Urinary bladder (tissue), 4 donors: Measurements from ENCODE around the gene AFF3. TPM values are rescaled to one million over a fixed set of nuclear protein-coding genes. Genes with fewer than 3 reads are reported as not detected.
"Not testable (repeated sequence)": the region's sequence is repeated elsewhere in the genome, so short reads cannot be mapped to it uniquely, and the experiment has no call there.

Experiments
- DNase-seq: peaks from one replicate; pipeline ENCODE4 v3.0.0-alpha.2; 2015; ENCODE audit errors: extremely low spot score
- H3K27ac ChIP-seq: one replicate; pipeline ENCODE4 v1.5.1; 2013; ENCODE audit warnings: low read depth, mild to moderate bottlenecking, moderate library complexity
- H3K36me3 ChIP-seq: one replicate; pipeline ENCODE4 v1.6.1; 2013; ENCODE audit warnings: mild to moderate bottlenecking, moderate library complexity; ENCODE audit not compliant: insufficient read depth
- H3K4me1 ChIP-seq: one replicate; pipeline ENCODE4 v1.6.1; 2013; ENCODE audit warnings: mild to moderate bottlenecking, moderate library complexity; ENCODE audit not compliant: insufficient read depth
- H3K4me3 ChIP-seq: one replicate; pipeline ENCODE4 v1.5.1; 2013; ENCODE audit warnings: low read depth, low read length
- WGBS: extraction: QIAGEN DNeasy Blood & Tissue Kit; methylation state at CpG from one replicate; pipeline ENCODE4 v1.1.7; 2013; 5-methylcytosine and 5-hydroxymethylcytosine counted together
- polyA plus RNA-seq: library from polyadenylated mRNA; stranded (reverse); fragments of 200-250 nt; gene quantifications from one replicate; pipeline ENCODE4 v1.2.3, GENCODE V29; 2013
- total RNA-seq: library from RNA; depleted of rRNA; stranded (reverse); fragments of >200 nt; gene quantifications from one replicate; pipeline ENCODE4 v1.2.3, GENCODE V29; 2014
- donor health status: healthy with polysubstance abuse.
- donor health status: healthy.

The AFF3 gene
- total and polyA plus RNA-seq, 2 donors, result 15.1 to 43.5 TPM

DNA sequence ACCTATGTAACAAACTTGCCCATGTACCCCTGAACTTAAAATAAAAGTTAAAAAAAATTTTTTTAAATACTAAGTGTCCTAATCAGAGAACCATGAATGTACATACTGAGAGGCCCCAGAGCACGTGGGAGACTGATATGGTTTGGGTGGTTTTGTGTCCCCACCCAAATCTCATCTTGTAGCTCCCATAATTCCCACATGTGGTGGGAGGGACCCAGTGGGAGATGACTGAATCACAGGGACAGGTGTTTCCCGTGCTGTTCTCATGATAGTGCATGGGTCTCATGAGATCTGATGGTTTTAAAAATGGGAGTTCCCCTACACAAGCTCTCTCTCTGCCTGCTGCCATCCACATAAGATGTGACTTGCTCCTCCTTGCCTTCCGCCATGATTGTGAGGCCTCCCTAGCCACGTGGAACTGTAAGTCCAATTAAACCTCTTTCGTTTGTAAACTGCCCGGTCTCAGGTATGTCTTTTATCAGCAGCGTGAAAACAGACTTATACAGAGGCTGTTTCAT lies 214.6 kb downstream of the AFF3 start:
- not testable (repeated sequence) for DNase-seq, H3K27ac ChIP-seq, H3K4me3 ChIP-seq, H3K36me3 ChIP-seq, H3K4me1 ChIP-seq
- WGBS, result 88% methylated on average over 7 of the region's 7 CpGs

GRCh38 chr2:99926986-99927385 lies 215.4 kb downstream of the AFF3 start:
- Histone ChIP-seq H3K4me3 (no peak overlapping the region), H3K27ac (no peak overlapping the region), H3K36me3 (no peaks in the 10 kb centered on the region), H3K4me1 (no peaks in the 10 kb centered on the region)
- no peak for DNase-seq

DNA sequence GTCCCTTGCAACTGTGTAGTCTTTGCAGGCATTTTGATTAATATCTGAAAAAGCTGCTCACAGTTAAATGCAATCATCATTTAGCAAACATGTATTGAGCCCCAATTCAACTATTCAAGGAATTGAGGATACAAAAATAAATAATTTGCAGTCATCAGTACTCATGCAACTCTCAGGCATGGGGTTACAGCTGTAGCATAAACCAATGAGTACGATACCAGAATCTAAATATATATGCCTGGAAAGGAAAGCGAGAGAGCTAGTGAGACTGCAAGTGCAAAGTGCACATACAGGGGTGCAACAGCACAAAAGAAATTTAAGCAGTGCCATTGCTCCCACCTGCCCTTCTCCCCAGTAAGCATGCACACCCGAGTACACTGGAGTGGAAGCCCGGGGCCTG lies 216.4 kb downstream of the AFF3 start:
- WGBS, result 96% methylated on average over 4 of the region's 4 CpGs
- H3K4me1 ChIP-seq, result no peaks in the 10 kb centered on the region
- no peak for DNase-seq

GRCh38 chr2:99922664-99923063 lies 219.7 kb downstream of the AFF3 start:
- Histone ChIP-seq H3K4me1 (no peaks in the 10 kb centered on the region), H3K36me3 (no peaks in the 10 kb centered on the region), H3K27ac (no peak overlapping the region), H3K4me3 (no peak overlapping the region)
- WGBS, result 92% methylated on average over 6 of the region's 6 CpGs
- no peak for DNase-seq

More for the DNA sequence above, 216.4 kb downstream of the AFF3 start:
- Histone ChIP-seq H3K4me3 (no peak overlapping the region), H3K27ac (no peak overlapping the region), H3K36me3 (no peaks in the 10 kb centered on the region)

DNA sequence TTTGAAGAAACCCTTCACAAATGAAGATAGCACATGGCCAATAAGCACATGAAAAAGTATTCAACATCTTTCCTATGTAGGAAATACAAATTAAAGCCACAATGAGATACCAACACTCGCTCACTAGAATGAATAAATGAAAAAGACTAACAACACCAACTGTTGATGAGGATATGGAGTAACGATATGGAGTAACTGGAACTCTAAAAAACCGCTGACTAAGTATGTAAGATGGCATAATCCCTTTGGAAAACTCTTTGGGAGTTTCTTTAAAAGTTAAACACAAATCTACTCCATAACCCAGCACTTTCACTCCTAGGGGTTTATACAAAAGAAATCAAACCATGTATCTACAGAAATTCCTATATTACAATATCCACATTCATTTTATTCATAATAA lies 220.5 kb downstream of the AFF3 start:
- no peak for DNase-seq
- Histone ChIP-seq H3K27ac (no peak overlapping the region), H3K4me1 (no peaks in the 10 kb centered on the region), H3K4me3 (no peak overlapping the region), H3K36me3 (no peaks in the 10 kb centered on the region)
- WGBS, result 97% methylated on average over 3 of the region's 3 CpGs

- no peak for DNase-seq
- H3K36me3 ChIP-seq, result no peaks in the 10 kb centered on the region
- H3K4me3 ChIP-seq, result no peak overlapping the region
- H3K4me1 ChIP-seq, result no peaks in the 10 kb centered on the region
- 85% methylated on average over 2 of the region's 2 CpGs for WGBS
- no peak overlapping the region for H3K27ac ChIP-seq
Observed at GRCh38 chr2:99918389-99918788, 224.0 kb downstream of the AFF3 start.

GRCh38 chr2:99915108-99915675 lies 227.2 kb downstream of the AFF3 start:
- no peaks in the 10 kb centered on the region for H3K36me3 ChIP-seq
- WGBS, result 86% methylated on average over 8 of the region's 8 CpGs
- no peak overlapping the region for H3K27ac ChIP-seq
- no peak overlapping the region for H3K4me3 ChIP-seq
- DNase-seq, result no peak
- H3K4me1 ChIP-seq, result no peaks in the 10 kb centered on the region

- no peak for DNase-seq
- Histone ChIP-seq H3K4me1 (no peaks in the 10 kb centered on the region), H3K4me3 (no peak overlapping the region), H3K27ac (no peak overlapping the region), H3K36me3 (no peaks in the 10 kb centered on the region)
Observed at GRCh38 chr2:99911736-99912135, 230.7 kb downstream of the AFF3 start.

GRCh38 chr2:99910902-99911301 lies 231.5 kb downstream of the AFF3 start:
- H3K27ac ChIP-seq, result no peak overlapping the region
- H3K36me3 ChIP-seq, result no peaks in the 10 kb centered on the region
- no peaks in the 10 kb centered on the region for H3K4me1 ChIP-seq
- no peak for DNase-seq
- WGBS, result 89% methylated on average over 5 of the region's 5 CpGs
- no peak overlapping the region for H3K4me3 ChIP-seq

GRCh38 chr2:99905636-99906035 lies 236.8 kb downstream of the AFF3 start:
- Histone ChIP-seq H3K27ac (no peak overlapping the region), H3K36me3 (no peaks in the 10 kb centered on the region), H3K4me1 (no peaks in the 10 kb centered on the region), H3K4me3 (no peak overlapping the region)
- DNase-seq, result no peak
- WGBS, result 90% methylated on average over 2 of the region's 2 CpGs

- WGBS, result 96% methylated on average over 5 of the region's 5 CpGs
- H3K4me3 ChIP-seq, result no peak overlapping the region
- no peaks in the 10 kb centered on the region for H3K36me3 ChIP-seq
- H3K27ac ChIP-seq, result no peak overlapping the region
- no peaks in the 10 kb centered on the region for H3K4me1 ChIP-seq
- DNase-seq, result no peak
Observed at GRCh38 chr2:99905025-99905424, 237.4 kb downstream of the AFF3 start.

DNA sequence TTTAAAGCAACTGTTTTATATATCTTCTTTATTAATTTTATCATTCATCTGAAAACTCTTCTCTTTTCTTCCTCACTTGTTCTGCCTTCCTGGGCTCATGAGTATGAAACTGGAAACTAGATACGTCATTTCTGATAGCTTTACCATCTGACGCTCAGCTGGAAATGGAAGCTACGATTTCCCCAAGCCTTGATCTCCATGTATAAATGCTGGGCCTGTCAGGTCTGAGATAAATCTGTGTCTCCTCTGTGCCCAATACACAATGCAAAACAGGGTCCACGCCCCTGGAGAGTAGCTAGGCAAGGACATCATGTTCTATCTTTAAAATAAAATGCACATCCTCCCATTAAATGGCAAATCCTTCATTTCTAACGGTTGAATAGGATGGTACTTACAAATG lies 238.4 kb downstream of the AFF3 start:
- Histone ChIP-seq H3K36me3 (no peaks in the 10 kb centered on the region), H3K4me3 (no peak overlapping the region), H3K4me1 (no peaks in the 10 kb centered on the region), H3K27ac (no peak overlapping the region)
- WGBS, result 80% methylated on average over 5 of the region's 5 CpGs
- no peak for DNase-seq

- H3K4me1 ChIP-seq, result no peaks in the 10 kb centered on the region
- H3K4me3 ChIP-seq, result no peak overlapping the region
- H3K36me3 ChIP-seq, result no peaks in the 10 kb centered on the region
- 90% methylated on average over 7 of the region's 7 CpGs for WGBS
- no peak for DNase-seq
- H3K27ac ChIP-seq, result no peak overlapping the region
Observed at GRCh38 chr2:99900556-99900955, 241.8 kb downstream of the AFF3 start.

- H3K4me3 ChIP-seq, result no peak overlapping the region
- H3K27ac ChIP-seq, result no peak overlapping the region
- H3K4me1 ChIP-seq, result no peaks in the 10 kb centered on the region
- WGBS, result 85% methylated on average over 3 of the region's 3 CpGs
- no peaks in the 10 kb centered on the region for H3K36me3 ChIP-seq
- no peak for DNase-seq
Observed at GRCh38 chr2:99899882-99900281, 242.5 kb downstream of the AFF3 start.
